VCaP (cell line): ENCODE results near the gene RUNX1.

Experiments used
- H3K27ac ChIP-seq: fragments of 450-650 bp; 2 replicates; pipeline ENCODE4 v1.5.1; 2017
- CTCF ChIP-seq: fragments of 450-650 bp; conservative IDR thresholded peaks from 2 replicates; pipeline ENCODE4 v1.5.1; 2017; ENCODE audit warnings: mild to moderate bottlenecking, moderate library complexity

Gene RUNX1

GRCh38 chr21:34844013-34844923 is 204.8 kb downstream of the RUNX1 start:
- no peak for TF ChIP-seq CTCF
- H3K27ac ChIP-seq, result no peak overlapping the region

GRCh38 chr21:34843562-34843961 is 205.5 kb downstream of the RUNX1 start:
- no peak for TF ChIP-seq CTCF
- H3K27ac ChIP-seq, result no peak overlapping the region

GRCh38 chr21:34841154-34841553 is 207.9 kb downstream of the RUNX1 start:
- no peak for TF ChIP-seq CTCF

GRCh38 chr21:34840693-34841092 is 208.4 kb downstream of the RUNX1 start:
- no peak overlapping the region for H3K27ac ChIP-seq
- no peak for TF ChIP-seq CTCF

More at GRCh38 chr21:34841154-34841553, 207.9 kb downstream of the RUNX1 start:
- no peak overlapping the region for H3K27ac ChIP-seq

- no peak overlapping the region for H3K27ac ChIP-seq
- no peak for TF ChIP-seq CTCF
These were observed 209.9 kb downstream of the RUNX1 start for GRCh38 chr21:34838956-34839820.

- no peak for TF ChIP-seq CTCF
- no peak overlapping the region for H3K27ac ChIP-seq
These were observed 212.1 kb downstream of the RUNX1 start for GRCh38 chr21:34836933-34837505.
